Kidney (tissue), 14 donors: ENCODE data around the gene EML5. TPM values are rescaled to one million over a fixed set of nuclear protein-coding genes. Genes with fewer than 3 reads are reported as not detected.

Source experiments
- DNase-seq, 5 donors: peaks; one replicate each; pipeline ENCODE4 v3.0.0-alpha.2; 2013 to 2020
- FAIRE-seq: peaks from 2 replicates; lab custom pipeline; 2012; peaks lifted over from hg19 to GRCh38; lab: Jason Lieb, UNC
- H3K27ac ChIP-seq, 2 donors: one replicate each; pipeline ENCODE4 v1.7.0; 2013; ENCODE audit warnings: low read depth in 2 of 2, low read length in 2 of 2, inconsistent platforms in 1 of 2
- H3K27me3 ChIP-seq: one replicate; pipeline ENCODE4 v1.7.1; 2013; ENCODE audit warnings: low read length, inconsistent platforms; ENCODE audit not compliant: control insufficient read depth, insufficient read depth
- H3K36me3 ChIP-seq, 3 donors: one replicate each; pipeline versions ENCODE4 v1.7.0 to v1.7.1; 2013; ENCODE audit warnings: low read length in 3 of 3, control low read depth in 1 of 3, inconsistent platforms in 1 of 3; ENCODE audit not compliant: insufficient read depth in 3 of 3, control insufficient read depth in 2 of 3
- H3K4me1 ChIP-seq, 3 donors: one replicate each; pipeline versions ENCODE4 v1.7.0 to v1.7.1; 2013; ENCODE audit warnings: low read length in 3 of 3, inconsistent platforms in 1 of 3, low read depth in 1 of 3; ENCODE audit not compliant: control insufficient read depth in 2 of 3, insufficient read depth in 2 of 3
- H3K4me3 ChIP-seq, 3 donors: one replicate each; pipeline versions ENCODE4 v1.7.0 to v1.8.1; 2013; ENCODE audit warnings: low read length in 3 of 3, control low read depth in 1 of 3, inconsistent platforms in 1 of 3
- H3K9ac ChIP-seq, 3 donors: one replicate each; pipeline versions ENCODE4 v1.7.0 to v1.7.1; 2013; ENCODE audit warnings: low read length in 3 of 3, control low read depth in 1 of 3, inconsistent platforms in 1 of 3
- H3K9me3 ChIP-seq, 3 donors: one replicate each; pipeline versions ENCODE4 v1.7.0 to v1.7.1; 2013; ENCODE audit warnings: low read length in 3 of 3, control low read depth in 1 of 3, inconsistent platforms in 1 of 3; ENCODE audit not compliant: control insufficient read depth in 2 of 3, insufficient read depth in 1 of 3
- CTCF ChIP-seq: IDR thresholded peaks from 3 replicates; pipeline ENCODE4 v1.5.1; 2012; ENCODE audit warnings: mild to moderate bottlenecking, moderate library complexity, borderline replicate concordance; ENCODE audit not compliant: insufficient read depth; ENCODE audit errors: extremely low read depth
- intact Hi-C: fragments of 100-400 bp; cut with DNase I; formaldehyde crosslinking; loops from one replicate; pipeline ENCODE4 v1.11.1; 2022
- polyA plus RNA-seq: library from polyadenylated mRNA; stranded (reverse); fragments of 350-450 nt; fragmentation: Illumina TruSeq; extraction: RNeasy Lipid Tissue Mini Kit (QIAGEN cat#74804); gene quantifications from one replicate; pipeline ENCODE4 v1.2.3, GENCODE V29; 2014; ENCODE audit warnings: low read depth, low replicate concordance; ENCODE audit not compliant: insufficient read depth
- total RNA-seq: library from RNA; stranded (reverse); fragmentation: NEBNext Ultra II Directional; extraction: Animal tissue kit (Norgen Biotek cat#: 25700); gene quantifications from one replicate; pipeline ENCODE4 v1.2.1, GENCODE V29; 2021
- donor health status: control.
- donor health status: control.
- donor health status: control.
- donor health status: control.
- donor health status: control.
- donor health status: DM: yes; HTN: yes; CAD: no.
- donor health status: Normal renal cell carcinoma (clear cell type).

EML5 gene
- total and polyA plus RNA-seq, 2 donors from 2014 or later, result 0.26 to 2.8 TPM

- Histone ChIP-seq H3K36me3 (peaks cover 2 to 37% (median 31%) of the 10 kb centered on the region in 3 donors), H3K27me3 (no peaks in the 10 kb centered on the region), H3K9me3 (no peaks in the 10 kb centered on the region), H3K4me1 (no peaks in the 10 kb centered on the region), H3K27ac (no peak overlapping the region), H3K9ac (no peak overlapping the region), H3K4me3 (no peak overlapping the region)
- FAIRE-seq (no peak), DNase-seq (no peak)
- intact Hi-C loops, result no loop called here
- no peak for TF ChIP-seq CTCF
These were observed 179.8 kb downstream of the EML5 start for GRCh38 chr14:88612981-88613380.

GRCh38 chr14:88611878-88612277 lies 180.9 kb downstream of the EML5 start:
- Histone ChIP-seq H3K9ac (no peak overlapping the region), H3K9me3 (no peaks in the 10 kb centered on the region), H3K27me3 (no peaks in the 10 kb centered on the region), H3K4me3 (no peak overlapping the region), H3K27ac (no peak overlapping the region), H3K4me1 (no peaks in the 10 kb centered on the region), H3K36me3 (peaks cover 7 to 47% (median 41%) of the 10 kb centered on the region in 3 donors)
- intact Hi-C loops, result no loop called here
- no peak for TF ChIP-seq CTCF
- DNase-seq (no peak), FAIRE-seq (no peak)

GRCh38 chr14:88607829-88608228 lies 184.9 kb downstream of the EML5 start:
- Histone ChIP-seq H3K27me3 (no peaks in the 10 kb centered on the region), H3K9ac (no peak overlapping the region), H3K36me3 (peaks cover 14 to 76% (median 50%) of the 10 kb centered on the region in 3 donors), H3K9me3 (no peaks in the 10 kb centered on the region), H3K27ac (no peak overlapping the region), H3K4me3 (no peak overlapping the region), H3K4me1 (no peaks in the 10 kb centered on the region)
- no peak for TF ChIP-seq CTCF
- intact Hi-C loops, result no loop called here
- no peak for FAIRE-seq
- DNase-seq, result no peak

GRCh38 chr14:88605594-88605993 lies 187.2 kb downstream of the EML5 start:
- Histone ChIP-seq H3K9me3 (no peaks in the 10 kb centered on the region), H3K27ac (no peak overlapping the region), H3K4me3 (no peak overlapping the region), H3K27me3 (no peaks in the 10 kb centered on the region), H3K36me3 (peaks cover 19 to 75% (median 47%) of the 10 kb centered on the region in 3 donors), H3K9ac (no peak overlapping the region), H3K4me1 (no peaks in the 10 kb centered on the region)
- TF ChIP-seq CTCF, result no peak
- intact Hi-C loops, result no loop called here
- FAIRE-seq, result no peak
- no peak for DNase-seq
